HG02970 (cell line): ENCODE results near the gene FMNL2.
A peak's percentile ranks its signal among the peaks of the same experiment; 100 is the strongest.

Experiments
- ATAC-seq: cut with Tn5 transposase; IDR thresholded peaks from one replicate; pipeline ENCODE4 v1.9.1; 2021; ENCODE audit warnings: mild to moderate bottlenecking, moderate library complexity, moderate number of reproducible peaks; ENCODE audit not compliant: unreplicated experiment, low FRiP score

Gene FMNL2

GRCh38 chr2:152598975-152599759 is 264.2 kb downstream of the FMNL2 start:
- ATAC-seq, result no peak

GRCh38 chr2:152600051-152600657 is 265.2 kb downstream of the FMNL2 start:
- no peak for ATAC-seq

DNA sequence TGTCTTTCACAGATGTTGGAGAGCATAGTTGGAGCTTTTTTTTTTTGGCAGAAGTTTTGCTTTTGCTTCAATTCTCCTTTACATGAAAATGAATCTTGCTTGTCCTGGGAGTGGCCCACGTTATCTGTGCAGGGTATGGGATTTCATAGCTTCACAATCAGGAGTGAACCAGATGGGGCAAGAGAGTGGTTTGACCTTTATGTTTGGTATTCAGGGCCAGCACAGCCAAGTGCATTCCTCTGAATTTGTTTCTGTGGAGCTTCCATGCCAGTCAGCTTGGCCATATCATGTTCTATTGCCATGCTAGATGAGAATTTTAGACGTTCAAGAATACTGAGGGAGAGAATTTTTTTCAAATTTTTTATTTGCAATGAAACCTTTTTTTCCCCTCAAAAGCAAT is 265.7 kb downstream of the FMNL2 start:
- no peak for ATAC-seq

DNA sequence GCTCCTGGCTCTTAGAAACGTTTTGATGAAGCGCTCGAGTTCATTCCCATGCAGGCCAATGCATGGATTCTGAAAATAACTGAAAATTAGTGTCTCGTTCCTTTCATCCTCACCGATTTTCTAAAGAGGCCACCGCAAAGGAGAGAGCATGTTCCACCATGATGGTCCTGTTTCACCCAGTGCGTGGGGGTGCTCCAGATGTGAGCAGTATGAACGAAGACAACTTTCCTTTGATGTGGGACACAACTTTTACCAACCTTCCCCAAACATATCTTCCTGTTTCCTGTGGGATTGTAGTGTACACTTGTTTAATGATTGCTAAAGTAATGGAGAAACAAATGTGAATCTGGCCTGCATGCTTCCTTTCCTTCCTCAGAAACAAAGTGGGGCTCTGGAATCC is 267.8 kb downstream of the FMNL2 start:
- ATAC-seq, result no peak

DNA sequence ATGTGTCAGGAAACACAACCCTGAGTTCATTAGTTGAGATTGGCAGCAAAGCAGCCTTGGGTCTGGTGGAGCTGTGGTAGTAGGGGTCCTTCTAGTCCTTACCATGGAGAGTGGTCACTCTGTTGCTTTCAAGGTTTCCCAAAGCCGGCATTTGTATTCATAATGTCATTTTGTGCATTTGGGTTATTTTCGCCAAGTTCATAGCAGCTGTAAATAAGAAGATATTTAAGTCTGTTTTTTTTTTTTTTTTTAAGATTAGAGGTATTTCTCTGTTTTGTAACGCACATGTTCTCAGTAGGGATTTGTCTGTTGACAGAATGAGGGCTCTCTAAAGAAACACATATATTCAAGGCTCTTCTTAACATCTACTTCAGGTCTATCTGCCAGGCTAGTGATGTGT is 268.2 kb downstream of the FMNL2 start:
- ATAC-seq, result no peak

GRCh38 chr2:152606081-152606480 is 271.1 kb downstream of the FMNL2 start:
- no peak for ATAC-seq

DNA sequence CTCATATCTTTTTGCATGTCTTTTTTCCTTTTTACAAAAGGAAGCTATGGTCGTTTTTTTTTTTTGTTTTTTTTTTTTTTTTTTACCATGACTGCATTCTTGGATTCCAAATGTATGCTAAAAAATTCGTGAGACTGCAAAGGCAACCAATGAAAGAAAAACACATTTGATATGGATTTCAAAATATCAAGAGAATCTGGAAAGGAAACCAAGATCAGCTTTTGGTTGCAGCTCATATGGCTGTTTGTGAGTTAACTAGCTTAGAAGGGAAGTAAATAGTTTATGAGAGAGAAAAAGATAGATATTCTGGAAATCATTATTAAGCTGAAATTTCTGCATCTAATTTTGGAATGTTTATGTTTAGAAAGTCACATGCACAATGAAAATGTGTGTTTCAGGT is 272.0 kb downstream of the FMNL2 start:
- no peak for ATAC-seq

GRCh38 chr2:152607793-152608300 is 272.9 kb downstream of the FMNL2 start:
- ATAC-seq, result no peak

GRCh38 chr2:152609154-152609553 is 274.2 kb downstream of the FMNL2 start:
- ATAC-seq, result no peak

DNA sequence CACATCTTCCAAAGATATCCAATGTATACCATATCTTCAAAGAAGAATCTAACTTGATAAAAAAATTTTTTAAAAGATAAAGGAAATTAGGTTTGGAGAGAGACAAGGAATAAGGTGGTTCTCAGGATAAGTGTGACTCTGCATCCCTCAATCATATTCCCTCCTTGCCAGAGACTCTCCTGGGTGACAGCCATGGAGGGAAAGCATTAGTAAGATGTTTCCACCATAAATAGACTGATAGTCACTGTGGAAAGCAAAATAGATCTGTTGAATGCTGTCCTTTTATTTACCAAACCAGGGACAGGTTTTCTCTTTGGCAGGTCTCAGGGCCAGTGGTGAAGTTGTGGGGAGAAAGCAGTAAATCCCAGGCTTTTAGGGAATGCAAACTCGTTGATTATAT is 274.7 kb downstream of the FMNL2 start:
- ATAC-seq, result no peak

DNA sequence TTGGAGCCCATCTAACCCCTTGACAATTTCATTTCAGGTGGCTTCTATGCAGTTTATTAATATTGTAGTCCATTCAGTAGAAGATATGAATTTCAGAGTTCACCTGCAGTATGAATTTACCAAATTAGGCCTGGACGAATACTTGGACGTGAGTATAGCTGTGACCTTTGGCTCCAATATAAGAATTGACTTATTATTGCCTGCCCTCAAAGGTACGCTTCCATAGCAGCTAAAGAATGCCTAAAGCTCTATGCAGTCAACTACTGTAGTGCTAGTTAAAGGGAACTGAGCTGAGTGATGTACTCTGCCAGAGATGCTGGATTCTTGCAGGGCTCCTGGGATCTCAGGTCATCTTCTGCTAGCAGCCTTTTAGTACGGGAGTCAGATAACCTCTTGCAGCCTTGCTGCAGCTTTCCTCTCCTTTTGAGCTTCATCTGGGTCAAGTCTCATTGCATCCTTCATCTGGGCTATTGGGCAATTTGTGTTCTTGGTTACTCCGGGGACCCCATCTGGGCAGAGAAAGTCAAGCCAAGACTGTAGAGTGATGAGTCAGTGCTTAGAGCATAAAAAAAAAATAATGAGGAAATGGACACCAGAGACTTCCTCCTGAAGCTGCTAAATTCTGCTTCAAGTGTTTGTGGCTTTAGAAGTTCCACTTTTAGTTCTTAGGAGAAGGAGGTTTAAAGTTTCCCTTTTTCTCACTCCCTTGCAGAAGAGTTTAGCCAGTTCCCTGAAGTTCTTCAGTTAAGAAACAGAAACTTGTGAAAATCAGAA is 276.7 kb downstream of the FMNL2 start:
- ATAC-seq, result peak; percentile 48

DNA sequence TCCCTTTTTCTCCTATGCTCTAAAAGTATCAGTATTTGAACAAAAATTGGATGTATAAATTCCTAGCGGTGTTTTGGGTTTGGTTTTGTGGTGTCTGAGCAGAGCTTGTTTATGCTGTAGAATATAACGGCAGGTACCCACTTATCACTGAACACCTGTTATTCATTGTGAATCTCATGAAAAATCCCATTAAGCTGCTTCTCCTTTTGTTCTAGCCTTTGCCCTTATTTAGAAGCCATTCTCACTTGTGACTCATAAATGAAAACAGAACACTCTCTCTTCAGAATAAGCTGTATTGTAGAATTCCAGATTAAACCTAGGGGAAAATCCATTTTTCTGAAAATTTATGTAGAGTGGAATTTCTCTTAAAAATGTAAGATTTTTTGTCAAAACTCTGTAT is 278.3 kb downstream of the FMNL2 start:
- ATAC-seq, result no peak

DNA sequence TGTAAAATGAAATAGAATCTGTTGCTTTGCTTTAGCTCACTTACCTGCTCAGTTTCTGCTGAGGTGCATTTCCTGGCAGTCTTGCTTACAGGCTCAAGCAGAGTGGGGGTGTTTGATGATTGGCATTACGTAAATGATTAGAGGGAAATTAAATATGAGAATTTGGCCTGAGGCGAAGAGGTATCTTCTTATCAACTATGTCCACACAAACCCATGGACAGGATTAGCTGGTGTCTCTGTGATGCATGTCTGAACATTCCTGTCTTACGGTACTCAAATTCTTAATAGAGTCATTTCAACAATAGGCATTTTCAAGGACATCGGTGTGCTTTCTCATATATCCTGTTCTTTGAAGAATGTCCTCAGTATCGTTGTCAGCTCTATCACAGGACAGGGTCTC is 280.2 kb downstream of the FMNL2 start:
- no peak for ATAC-seq

DNA sequence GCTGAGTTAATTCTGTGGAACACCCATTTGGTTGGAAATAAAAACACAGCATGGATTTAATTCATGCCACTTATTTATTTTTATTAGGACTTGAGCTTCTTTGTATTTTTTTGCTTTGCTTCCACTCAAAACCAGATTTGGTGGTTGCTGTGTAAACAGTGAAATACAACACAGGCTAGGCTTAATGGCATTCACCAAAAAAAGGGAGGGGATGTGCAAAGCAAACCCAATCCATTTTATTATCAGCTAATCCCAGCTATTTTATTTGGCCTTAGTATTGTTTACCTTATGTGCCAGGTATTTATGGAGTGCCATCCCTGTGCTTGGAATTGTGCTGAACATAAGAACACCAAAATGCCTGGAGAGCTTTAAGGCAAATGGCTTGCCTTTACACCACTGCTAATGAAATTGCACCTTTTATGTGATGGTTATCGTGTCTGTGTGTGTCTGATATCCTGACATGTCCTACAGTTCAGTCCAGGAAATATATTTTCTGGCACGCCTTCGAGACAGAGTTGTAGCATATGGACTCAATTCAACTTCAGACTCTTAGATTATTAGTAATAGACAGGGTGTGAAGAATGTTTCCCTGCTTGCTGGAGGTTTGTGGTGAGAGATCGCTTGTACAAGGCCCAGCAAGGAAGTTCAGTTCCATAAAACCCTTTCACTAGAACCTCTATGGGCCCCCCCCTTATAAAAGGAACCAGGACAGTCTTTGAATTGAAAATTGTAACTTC is 282.6 kb downstream of the FMNL2 start:
- no peak for ATAC-seq

DNA sequence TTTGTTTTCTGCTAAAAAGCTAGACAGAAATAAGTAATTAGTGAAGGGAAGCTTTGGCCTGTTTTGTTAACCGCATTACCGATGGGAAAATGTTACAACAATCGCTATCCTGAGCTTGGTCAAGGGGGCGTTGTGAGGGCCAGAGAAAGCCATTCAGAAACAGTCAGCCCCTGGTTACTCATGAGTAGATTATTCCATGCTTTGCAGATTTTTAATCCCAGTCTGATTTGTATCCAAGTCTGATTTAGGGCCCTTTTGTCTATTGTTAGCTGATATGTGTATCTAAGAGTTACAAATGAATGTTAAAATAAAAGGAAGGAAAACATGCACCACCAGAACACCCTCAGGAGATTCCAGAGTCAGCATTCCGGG is 283.2 kb downstream of the FMNL2 start:
- no peak for ATAC-seq

- ATAC-seq, result no peak
Measured at GRCh38 chr2:152620208-152620607, 285.2 kb downstream of the FMNL2 start.

DNA sequence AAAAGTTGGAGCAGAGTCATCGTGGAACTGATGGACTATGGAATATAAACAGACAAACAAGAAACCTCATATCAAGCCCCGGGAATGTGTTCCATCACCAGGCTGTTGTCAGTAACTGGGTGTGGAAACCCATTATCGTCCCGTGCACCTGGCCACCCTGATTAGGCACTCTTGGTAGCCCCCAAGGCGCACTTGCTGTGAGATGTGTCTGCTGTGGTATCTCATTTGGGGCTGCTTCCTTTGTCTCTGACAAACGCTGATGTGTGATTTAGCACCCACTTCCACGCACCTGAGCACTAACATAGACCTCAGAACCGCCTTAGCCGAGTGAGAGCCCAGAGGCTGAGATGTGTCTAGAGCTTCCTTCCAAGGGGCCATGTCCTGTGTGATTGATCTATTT is 286.0 kb downstream of the FMNL2 start:
- no peak for ATAC-seq

- no peak for ATAC-seq
Measured at GRCh38 chr2:152622219-152622618, 287.2 kb downstream of the FMNL2 start.

DNA sequence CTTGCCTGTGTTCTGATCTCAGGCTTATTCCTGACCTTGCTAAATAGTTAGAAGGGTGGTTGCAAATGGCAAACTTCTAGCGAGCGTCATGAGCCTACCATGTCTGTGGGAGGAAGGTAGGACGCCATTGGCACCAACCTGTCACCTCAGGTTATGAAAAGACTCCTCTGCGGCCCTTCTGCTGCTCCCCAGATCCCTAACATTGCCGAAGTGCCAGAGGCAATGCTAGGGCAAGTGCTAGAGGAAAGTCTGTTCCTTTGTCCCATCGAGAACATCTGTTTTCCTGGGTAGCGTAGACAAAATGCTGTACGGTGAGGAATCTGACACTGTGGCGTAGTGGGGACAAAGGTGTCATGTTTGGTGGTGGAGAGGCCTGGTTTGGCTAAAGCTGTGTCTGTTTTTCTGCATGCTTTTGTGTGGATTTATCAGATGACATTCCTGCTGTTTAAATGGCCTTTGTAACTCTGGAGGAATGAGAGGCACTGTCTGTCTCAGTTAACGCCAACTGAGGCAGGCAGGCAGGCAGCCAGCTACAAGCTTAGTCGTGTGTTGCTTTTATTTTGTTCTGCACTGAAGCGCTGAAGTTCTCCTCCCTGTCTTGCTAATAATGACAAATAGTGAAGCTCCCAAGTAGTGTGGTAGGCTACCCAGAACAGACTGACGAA is 288.2 kb downstream of the FMNL2 start:
- no peak for ATAC-seq

DNA sequence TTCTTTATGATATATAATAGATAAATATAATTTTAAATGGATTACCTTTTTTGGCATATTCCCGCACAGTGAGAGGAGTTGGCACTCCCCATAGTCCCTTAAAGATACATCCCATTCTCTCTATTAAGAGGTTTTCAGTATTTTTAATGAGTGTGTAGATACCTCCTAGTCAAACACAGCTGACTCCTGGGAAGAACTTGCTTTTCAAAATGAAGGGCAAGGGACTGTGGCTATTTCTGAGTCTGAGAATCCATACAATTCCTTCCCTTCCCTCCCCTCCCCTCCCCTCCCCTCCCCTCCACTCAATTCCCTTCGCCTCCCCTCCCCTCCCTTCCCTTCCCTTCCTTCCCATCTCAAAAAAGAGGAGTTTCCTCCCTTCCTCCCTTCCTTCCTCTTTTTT is 288.8 kb downstream of the FMNL2 start:
- no peak for ATAC-seq
